NOMO-1 treated with dmso at 0.1 percent for 144 hours (cell line): ENCODE data around the gene PTGFRN.
"Not testable (repeated sequence)": the region's sequence is repeated elsewhere in the genome, so short reads cannot be mapped to it uniquely, and the experiment has no call there.

Experiments used
- DNase-seq: peaks from one replicate; lab custom pipeline; 2025; ENCODE audit not compliant: unreplicated experiment; lab: John Stamatoyannopoulos, UW

Gene PTGFRN

DNA sequence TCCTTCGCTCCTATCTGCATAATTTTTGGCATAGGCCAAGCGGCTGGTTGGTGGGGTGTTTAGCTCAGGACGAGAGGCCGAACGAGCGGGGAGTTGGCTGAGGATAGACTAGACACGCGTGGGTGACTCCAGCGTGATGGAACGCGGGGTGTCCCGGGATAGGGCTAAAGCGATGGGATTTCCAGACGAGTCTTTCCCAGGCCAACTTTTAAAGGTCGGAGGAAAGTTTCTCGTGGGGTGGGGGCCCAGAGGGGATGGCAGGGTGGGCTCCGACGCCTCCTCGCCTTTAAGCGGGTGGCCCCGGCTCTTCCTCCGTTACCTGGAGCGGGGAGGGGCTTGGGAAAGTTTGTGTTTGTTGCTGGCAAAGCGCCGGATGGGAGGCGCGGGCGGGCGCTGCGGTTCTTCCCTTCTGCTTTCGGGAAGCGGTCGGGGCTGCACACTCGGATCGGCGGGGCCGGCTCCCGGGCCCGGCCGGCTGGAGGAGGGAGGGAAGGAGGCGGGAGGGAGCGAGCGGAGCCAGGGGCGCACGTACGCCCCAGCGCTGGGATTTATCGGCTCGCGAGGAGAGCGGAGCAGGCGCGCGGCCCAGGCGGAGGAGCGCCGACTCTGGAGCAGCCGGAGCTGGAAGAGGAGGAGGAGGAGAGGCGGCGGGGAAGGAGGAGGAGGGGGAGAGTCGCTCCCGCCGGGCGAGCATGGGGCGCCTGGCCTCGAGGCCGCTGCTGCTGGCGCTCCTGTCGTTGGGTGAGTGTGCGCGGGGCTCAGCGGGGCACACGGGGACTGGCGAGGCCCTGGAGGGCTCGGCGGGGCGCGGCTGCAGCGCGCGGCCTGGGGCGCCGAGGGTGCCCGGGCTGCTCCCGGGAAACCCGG lies at the start of gene PTGFRN:
PTGFRN (plus strand) TSS at position 405 of the 867 bp plus-strand sequence; CDS start at position 693, 288 bp downstream.
- no peak for DNase-seq

DNA sequence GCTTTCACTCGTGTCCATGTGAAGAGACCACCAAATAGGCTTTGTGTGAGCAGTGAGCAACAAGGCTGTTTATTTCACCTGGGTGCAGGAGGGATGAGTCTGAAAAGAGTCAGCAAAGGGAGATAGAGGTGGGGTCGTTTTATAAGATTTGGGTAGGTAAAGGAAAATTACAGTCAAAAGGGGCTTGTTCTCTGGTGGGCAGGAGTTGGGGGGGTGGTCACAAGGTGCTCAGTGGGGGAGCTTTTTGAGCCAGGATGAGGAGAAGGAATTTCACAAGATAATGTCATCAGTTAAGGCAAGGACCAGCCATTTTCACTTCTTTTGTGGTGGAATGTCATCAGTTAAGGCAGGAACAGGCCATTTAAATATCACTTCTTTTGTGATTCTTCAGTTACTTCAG lies 49.5 kb upstream of the PTGFRN start:
- DNase-seq = not testable (repeated sequence)

DNA sequence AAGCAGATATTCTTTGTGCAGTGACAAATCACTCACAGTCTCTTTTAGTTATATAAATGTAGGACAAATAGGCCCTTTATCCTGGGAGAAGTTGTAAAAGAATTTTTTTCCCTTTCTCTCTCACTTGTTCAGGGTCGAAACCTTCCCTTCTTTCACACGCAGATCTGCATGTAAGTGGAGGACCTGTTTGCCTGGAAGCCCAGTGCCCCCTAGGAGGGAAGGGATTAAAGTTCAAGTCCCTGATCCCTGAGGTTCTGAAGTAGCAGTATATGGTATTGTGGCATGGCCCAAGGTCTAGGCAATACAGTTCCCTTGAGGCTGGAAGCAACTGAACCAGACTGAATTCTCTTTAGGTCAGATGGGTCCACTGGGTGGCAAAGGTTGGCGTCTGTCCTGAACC lies 48.6 kb upstream of the PTGFRN start:
- DNase-seq = no peak

GRCh38 chr1:116863031-116863430 lies 46.7 kb upstream of the PTGFRN start:
- not testable (repeated sequence) for DNase-seq

DNA sequence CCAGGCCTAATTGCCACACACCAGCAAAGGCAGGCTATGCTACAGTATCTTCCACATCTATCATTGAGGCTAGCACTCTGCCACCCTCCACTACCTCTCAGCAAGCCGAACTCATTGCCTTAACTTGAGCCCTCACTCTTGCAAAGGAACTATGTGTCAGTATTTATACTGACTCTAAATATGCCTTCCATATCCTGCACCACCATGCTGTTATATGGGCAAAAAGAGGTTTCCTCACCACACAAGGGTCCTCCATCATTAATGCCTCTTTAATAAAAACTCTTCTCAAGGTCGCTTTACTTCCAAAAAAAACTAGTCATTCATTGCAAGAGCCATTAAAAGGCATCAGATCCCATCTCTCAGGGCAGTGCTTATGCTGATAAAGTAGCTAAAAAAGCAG lies 43.2 kb upstream of the PTGFRN start:
- not testable (repeated sequence) for DNase-seq

DNA sequence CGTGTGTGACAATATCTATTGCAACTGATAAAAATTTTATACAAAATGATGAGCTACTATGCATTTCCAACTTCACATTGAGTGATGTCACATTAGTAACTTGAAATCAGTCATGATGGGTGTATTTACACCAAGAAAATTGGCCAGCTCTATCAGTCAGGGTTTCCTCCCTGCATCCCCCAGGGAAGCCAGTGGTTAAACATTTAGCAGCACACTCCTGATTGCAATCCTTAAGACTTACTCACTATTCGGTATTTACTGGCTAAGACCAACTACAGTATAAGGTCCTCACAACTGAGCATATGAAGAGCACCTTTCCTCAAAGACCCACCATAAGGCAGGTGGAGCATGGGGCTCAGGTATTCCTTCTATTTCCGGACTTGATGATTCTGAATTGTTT lies 41.3 kb upstream of the PTGFRN start:
- no peak for DNase-seq

GRCh38 chr1:116869611-116870010 lies 40.1 kb upstream of the PTGFRN start:
- DNase-seq = no peak

DNA sequence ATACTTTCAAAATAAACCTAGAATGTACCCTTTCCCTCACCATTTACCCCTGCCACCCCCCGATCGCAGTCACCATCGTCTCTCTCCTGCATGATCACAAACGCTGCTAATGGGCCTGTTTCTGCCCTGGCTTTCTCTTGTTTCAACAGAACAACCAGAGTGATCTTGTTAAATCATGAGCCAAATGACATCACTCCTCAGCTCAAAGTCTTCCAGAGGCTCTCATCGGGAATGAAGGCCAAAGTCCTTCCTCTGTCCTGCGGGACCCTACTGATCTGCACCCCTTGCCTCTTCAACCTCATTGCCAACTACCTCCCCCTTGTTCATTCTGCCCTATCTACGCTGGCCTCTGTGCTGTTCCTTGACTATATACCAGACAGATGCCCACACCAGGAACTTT lies 39.4 kb upstream of the PTGFRN start:
- DNase-seq = no peak

DNA sequence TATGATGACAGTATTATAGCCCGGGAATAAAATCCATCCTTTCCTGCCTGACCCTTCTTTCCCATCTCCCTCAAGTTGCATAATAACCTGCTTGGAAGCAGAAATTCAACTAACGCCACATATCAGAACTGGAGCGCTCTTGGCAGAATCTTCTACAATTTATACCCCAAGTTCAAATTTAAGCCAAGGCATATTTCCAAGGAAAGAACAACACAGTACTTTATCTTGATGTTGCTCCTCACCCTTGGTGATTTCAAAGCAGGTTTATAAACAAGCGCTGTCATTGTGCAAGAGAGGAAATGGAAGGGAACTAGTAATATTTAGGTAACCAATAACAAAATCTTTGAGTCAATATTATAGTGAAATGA lies 38.0 kb upstream of the PTGFRN start:
- DNase-seq = no peak

GRCh38 chr1:116873680-116874271 lies 35.9 kb upstream of the PTGFRN start:
- no peak for DNase-seq

DNA sequence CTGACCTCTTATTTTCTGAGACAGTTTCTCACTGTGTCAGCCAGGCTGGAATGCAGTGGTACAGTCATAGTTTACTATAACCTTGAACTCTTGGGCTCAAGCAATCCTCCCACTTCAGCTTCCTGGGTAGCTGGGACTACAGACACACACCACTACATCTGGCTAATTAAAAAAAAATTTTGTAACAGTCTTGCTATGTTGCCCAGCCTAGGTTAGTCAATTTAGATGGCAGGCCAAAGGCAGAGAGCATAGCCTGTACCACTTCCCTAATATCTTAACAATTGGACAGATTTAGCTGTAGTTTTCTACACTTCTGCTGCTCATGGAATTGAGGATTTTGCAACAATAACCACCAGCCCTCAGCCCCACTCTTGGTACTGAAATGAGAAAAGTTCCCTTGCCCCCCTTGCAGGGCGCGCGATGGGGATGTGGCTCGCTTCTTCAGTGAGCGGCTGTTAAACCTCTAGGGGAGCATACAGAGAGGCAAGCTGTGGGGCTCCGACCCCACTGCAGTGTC lies 34.9 kb upstream of the PTGFRN start:
- peak; percentile 68 for DNase-seq

DNA sequence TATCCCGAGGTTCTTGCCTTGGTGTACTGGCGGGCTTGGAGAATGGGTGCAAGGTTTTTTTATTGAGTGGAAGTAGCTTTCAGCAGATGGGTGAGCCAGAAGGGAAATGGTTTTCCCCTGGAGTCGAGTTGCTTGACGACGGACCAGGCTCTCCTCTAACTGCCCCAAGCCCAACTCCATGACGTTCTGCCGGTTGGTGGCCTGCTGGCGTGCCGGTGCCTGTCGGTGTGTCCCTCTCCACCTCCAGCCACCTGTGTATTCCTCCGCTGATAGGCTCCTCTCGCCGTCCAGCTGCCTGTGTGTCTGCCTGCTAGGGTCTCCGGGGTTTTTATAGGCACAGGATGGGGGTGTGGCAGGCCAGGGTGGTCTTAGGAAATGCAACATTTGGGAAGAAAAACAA lies 34.3 kb upstream of the PTGFRN start:
- no peak for DNase-seq

DNA sequence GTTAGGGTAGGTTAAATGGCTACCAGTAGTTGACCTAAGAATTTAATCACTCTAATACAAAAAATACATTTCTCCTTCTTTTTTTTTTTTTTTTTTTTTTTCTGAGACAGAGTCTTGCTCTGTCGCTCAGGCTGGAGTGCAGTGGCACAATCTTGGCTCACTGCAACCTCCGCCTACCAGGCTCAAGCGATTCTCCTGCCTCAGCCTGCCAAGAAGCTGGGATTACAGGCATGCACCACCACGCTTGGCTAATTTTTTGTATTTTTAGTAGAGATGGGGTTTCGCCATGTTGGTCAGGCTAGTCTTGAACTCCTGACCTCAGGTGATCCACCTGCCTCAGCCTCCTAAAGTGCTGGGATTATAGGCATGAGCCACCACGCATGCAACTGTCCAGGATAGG lies 33.8 kb upstream of the PTGFRN start:
- DNase-seq = not testable (repeated sequence)

GRCh38 chr1:116877141-116877818 lies 32.4 kb upstream of the PTGFRN start:
- no peak for DNase-seq

- DNase-seq = peak; percentile 94
Observed at GRCh38 chr1:116878804-116879477, 30.8 kb upstream of the PTGFRN start.

DNA sequence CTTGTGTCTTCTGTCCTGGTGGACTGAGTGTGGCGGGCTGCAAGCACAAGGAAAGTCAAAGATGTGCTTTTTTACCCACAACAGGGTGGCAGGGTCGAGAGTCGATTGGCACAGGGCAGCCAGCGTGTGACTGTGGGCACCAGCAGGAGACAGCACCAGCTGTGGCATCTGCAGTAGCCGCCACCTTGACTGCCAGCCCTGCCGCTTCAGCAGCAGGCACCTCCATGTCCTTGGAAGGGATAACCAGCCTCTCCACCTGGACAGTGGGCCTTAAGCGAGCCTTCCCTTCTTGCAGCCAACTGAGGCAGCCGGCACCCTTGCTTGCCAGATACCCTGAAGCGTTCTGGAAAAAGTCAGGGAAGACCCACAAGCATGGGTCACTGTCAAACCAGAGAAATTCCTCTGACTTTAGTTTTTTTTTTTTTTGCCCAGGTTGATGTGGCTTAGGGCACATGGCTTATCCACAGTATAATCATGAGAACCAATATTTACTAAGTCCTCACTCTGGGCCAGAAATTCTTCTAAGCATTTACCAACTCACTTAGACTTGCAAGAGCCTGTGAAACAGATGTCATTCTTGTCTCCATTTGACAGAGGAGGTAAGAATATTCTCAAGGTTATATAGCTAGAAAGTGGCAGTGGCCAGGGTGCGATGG lies 30.1 kb upstream of the PTGFRN start:
- no peak for DNase-seq

DNA sequence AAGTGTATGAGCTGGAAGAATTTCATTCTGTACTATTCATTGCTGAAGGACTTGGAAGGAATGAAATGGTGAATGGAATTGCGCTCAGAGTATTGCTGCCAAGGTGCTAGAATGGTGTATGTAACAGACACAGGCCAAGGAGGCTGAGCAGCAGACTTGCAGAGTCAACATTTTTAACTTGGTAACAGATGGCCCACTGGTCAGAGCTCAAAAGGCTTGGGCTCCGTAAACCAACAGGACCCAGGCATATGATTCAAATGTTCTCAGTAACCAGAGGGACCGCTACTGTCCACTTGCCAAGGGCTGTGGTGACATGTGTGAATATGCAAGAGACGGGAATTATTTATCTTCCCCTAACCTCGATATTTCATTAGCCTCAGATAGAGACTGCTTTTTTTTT lies 28.8 kb upstream of the PTGFRN start:
- DNase-seq = no peak

DNA sequence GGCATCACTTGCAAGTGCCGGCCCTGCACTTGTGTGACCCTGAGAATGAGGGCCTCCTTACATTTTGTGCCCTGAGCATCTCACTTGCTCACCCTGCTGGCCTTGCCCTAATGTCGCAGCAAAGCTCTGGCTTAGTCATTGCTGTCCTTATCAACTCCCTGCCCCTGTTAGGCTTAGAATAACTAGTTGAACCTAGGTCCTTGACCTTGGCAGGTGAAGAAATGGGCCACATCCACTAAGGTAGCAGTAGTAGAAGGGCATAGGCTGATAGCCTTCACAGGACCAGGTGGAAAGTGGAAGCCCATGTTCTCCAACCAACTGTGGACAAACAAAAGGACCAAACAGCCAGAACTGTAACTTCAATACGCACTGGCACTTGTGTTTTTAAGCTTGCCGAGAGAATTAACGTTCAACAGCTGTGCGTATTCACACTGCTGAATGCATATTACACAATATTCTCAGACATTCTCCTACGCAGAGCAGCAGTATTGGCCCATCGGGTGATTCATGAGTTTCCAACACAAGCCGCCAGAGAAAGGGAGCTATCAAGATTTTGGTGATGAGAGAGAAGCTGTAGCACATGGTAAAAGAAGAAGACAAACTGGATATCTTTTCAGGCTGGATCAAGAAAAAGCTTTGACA lies 27.7 kb upstream of the PTGFRN start:
- peak; percentile 86 for DNase-seq

DNA sequence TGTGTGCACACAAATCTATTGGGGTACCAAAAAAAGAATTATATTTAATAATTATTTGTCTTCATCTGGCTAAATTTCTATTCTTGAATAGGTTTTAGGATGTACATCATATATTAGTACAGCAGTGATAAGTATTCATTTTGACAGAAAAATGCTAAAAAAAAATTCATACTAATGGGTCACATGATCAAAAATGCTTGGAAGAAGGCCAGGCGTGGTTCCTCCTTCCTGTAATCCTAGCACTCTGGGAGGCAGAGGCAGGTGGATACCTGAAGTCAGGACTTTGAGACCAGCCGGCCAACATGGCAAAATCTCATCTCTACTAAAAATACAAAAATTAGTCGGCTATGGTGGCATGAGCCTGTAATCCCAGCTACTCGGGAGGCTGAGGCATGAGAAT lies 26.9 kb upstream of the PTGFRN start:
- DNase-seq = no peak

DNA sequence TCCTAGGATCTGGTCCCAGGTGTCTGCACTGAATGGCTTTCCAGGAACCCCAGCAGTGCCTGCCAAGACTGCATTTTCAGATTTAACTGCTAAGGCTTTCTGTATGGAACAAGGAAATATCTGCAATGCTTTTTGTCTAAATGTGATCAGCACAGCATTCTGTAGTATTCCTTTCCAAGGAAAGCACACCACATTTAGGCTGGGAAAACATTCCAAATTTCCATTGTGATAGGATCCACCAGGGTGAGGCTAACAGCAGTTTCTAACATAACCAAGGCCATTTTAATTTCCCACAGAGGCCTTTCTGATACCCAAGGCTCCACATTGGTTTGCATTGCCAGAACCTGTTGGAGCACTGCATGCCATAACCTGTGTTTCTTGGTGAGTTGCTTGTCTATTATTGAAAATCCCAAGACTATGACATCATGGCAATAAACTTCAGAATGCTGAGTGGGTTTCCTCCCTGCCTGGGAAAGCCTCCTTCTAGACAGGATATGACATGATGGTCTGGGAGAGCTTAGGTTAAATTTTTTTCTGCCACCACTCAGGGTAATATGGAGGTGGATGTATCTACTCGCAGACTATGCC lies 23.3 kb upstream of the PTGFRN start:
- no peak for DNase-seq
